Hindlimb muscle (tissue), 1 donor: ENCODE measurements around the gene MXD3. TPM values are rescaled to one million over a fixed set of nuclear protein-coding genes. Genes with fewer than 3 reads are reported as not detected.
A peak's percentile ranks its signal among the peaks of the same experiment; 100 is the strongest.
"Not testable (repeated sequence)": the region's sequence is repeated elsewhere in the genome, so short reads cannot be mapped to it uniquely, and the experiment has no call there.

Experiments used
- DNase-seq: peaks from one replicate; pipeline ENCODE4 v3.0.0-alpha.2; 2013
- polyA plus RNA-seq: library from polyadenylated mRNA; unstranded; fragments of 120-200 nt; gene quantifications from one replicate; pipeline ENCODE4 v1.2.1, GENCODE V29; 2013; ENCODE audit not compliant: insufficient read length

Gene MXD3
- 20.3 TPM for polyA plus RNA-seq

- peak; percentile 93 for DNase-seq
Measured at GRCh38 chr5:177311723-177312648, at the start of gene MXD3. TSS of gene MXD3 (minus strand) at chr5:177311898. CDS start at chr5:177311830, 68 bp downstream.

GRCh38 chr5:177360740-177361139 is 49.0 kb upstream of the MXD3 start:
- not testable (repeated sequence) for DNase-seq

- DNase-seq, result no peak
Measured at GRCh38 chr5:177359860-177360259, 48.2 kb upstream of the MXD3 start.

- DNase-seq, result no peak
Measured at GRCh38 chr5:177359451-177359851, 47.8 kb upstream of the MXD3 start.

GRCh38 chr5:177358370-177358819 is 46.7 kb upstream of the MXD3 start:
- DNase-seq, result no peak

- no peak for DNase-seq
Measured at GRCh38 chr5:177357459-177358351, 46.0 kb upstream of the MXD3 start, which contains the start of gene RGS14. TSS of gene RGS14 (plus strand) at chr5:177357924. CDS start at chr5:177358025, 101 bp downstream.

GRCh38 chr5:177357146-177357458 is 45.4 kb upstream of the MXD3 start:
- DNase-seq, result no peak

- DNase-seq, result no peak
Measured at GRCh38 chr5:177356746-177357145, 45.0 kb upstream of the MXD3 start.

GRCh38 chr5:177355868-177356168 is 44.1 kb upstream of the MXD3 start:
- DNase-seq, result no peak

- DNase-seq, result no peak
Measured at GRCh38 chr5:177355162-177355867, 43.6 kb upstream of the MXD3 start.

- no peak for DNase-seq
Measured at GRCh38 chr5:177354711-177355110, 43.0 kb upstream of the MXD3 start.

GRCh38 chr5:177354256-177354655 is 42.6 kb upstream of the MXD3 start:
- no peak for DNase-seq

- DNase-seq, result no peak
Measured at GRCh38 chr5:177353093-177353492, 41.4 kb upstream of the MXD3 start.

GRCh38 chr5:177351392-177352329 is 40.0 kb upstream of the MXD3 start, which contains the start of gene LMAN2:
TSS of gene LMAN2 (minus strand) at chr5:177351668. CDS start at chr5:177351647, 21 bp downstream.
- DNase-seq, result peak; percentile 94

GRCh38 chr5:177350776-177351391 is 39.2 kb upstream of the MXD3 start:
- DNase-seq, result no peak

- no peak for DNase-seq
Measured at GRCh38 chr5:177349762-177350161, 38.1 kb upstream of the MXD3 start.

GRCh38 chr5:177349362-177349647 is 37.6 kb upstream of the MXD3 start:
- DNase-seq, result no peak

GRCh38 chr5:177347699-177348098 is 36.0 kb upstream of the MXD3 start:
- DNase-seq, result no peak

GRCh38 chr5:177346820-177347219 is 35.1 kb upstream of the MXD3 start:
- DNase-seq, result no peak

GRCh38 chr5:177344891-177345290 is 33.2 kb upstream of the MXD3 start:
- DNase-seq, result no peak

- no peak for DNase-seq
Measured at GRCh38 chr5:177343777-177344176, 32.1 kb upstream of the MXD3 start.
